ENCODE results near the gene TTLL1.

DNA sequence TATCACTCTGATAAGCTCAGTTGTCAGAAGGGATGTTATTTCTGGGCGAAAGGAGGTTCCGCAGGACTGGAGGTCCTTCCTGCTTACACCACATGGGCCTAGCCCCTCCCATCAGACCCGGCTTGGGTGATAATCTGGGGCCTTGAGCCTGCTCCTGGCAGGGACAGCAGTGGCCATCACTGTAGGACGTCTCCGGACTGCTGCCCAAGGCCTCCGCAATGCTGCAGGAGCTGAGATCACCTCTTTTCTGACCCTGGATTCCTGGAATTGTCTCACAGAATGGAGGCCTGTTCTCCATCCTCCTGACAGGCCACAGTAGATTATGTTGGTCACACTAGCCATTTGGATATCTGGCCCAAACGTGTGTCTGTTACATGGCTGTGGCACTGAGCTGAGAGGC, 12.1 kb upstream of the TTLL1 start:
- TF ChIP-seq POLR2A (IDR thresholded peaks at IDR 0.05), result no peak
- TF ChIP-seq, protein P1, sequence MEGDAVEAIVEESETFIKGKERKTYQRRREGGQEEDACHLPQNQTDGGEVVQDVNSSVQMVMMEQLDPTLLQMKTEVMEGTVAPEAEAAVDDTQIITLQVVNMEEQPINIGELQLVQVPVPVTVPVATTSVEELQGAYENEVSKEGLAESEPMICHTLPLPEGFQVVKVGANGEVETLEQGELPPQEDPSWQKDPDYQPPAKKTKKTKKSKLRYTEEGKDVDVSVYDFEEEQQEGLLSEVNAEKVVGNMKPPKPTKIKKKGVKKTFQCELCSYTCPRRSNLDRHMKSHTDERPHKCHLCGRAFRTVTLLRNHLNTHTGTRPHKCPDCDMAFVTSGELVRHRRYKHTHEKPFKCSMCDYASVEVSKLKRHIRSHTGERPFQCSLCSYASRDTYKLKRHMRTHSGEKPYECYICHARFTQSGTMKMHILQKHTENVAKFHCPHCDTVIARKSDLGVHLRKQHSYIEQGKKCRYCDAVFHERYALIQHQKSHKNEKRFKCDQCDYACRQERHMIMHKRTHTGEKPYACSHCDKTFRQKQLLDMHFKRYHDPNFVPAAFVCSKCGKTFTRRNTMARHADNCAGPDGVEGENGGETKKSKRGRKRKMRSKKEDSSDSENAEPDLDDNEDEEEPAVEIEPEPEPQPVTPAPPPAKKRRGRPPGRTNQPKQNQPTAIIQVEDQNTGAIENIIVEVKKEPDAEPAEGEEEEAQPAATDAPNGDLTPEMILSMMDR (IDR thresholded peaks at IDR 0.05), result no peak

Measured in esophagus squamous epithelium (tissue), 4 donors.